Stomach (tissue), 4 donors: ENCODE results near the gene ZFAND5.

Experiments
- CTCF ChIP-seq, 7 experiments: fragments of 450-650 bp in 4 of 7; fragments of 200-600 bp in 3 of 7; sonication (generic) in 3 of 7; IDR thresholded peaks; one replicate each; pipeline ENCODE4 v1.5.1; 2016 to 2019; ENCODE audit warnings: antibody characterized with exemption in 7 of 7, control low read depth in 2 of 7, mild to moderate bottlenecking in 1 of 7
- EP300 ChIP-seq: sonication (generic); formaldehyde crosslinking; IDR thresholded peaks from one replicate; pipeline ENCODE4 v1.6.1; 2017; ENCODE audit warnings: antibody characterized with exemption
- POLR2A ChIP-seq, 4 donors: fragments of 450-650 bp; IDR thresholded peaks; one replicate each; pipeline ENCODE4 v1.6.1; 2016; ENCODE audit warnings: antibody characterized with exemption in 4 of 4, control low read depth in 2 of 4, mild to moderate bottlenecking in 1 of 4, moderate library complexity in 1 of 4

- TF ChIP-seq POLR2A (IDR thresholded peaks at IDR 0.05) (no peak), CTCF (IDR thresholded peaks at IDR 0.05) (no peak), EP300 (no peak)
These were observed 51.5 kb downstream of the ZFAND5 start for GRCh38 chr9:72313507-72313906.
